GM12872 (cell line): Measurements from ENCODE around the gene PROSER3.

Experiments used
- CTCF ChIP-seq: IDR thresholded peaks from 3 replicates; pipeline ENCODE4 v1.5.1; 2011; ENCODE audit warnings: low read depth, mild to moderate bottlenecking, low read length, moderate library complexity; ENCODE audit not compliant: insufficient read depth

The PROSER3 gene

GRCh38 chr19:35791814-35792279 lies 33.9 kb downstream of the PROSER3 start:
- TF ChIP-seq CTCF = no peak

GRCh38 chr19:35792312-35792711 lies 34.3 kb downstream of the PROSER3 start:
- TF ChIP-seq CTCF = no peak

GRCh38 chr19:35792888-35793287 lies 34.9 kb downstream of the PROSER3 start:
- TF ChIP-seq CTCF = no peak

- TF ChIP-seq CTCF = no peak
These were observed 35.6 kb downstream of the PROSER3 start for GRCh38 chr19:35793381-35794165.

GRCh38 chr19:35796645-35797542 lies 38.9 kb downstream of the PROSER3 start:
- no peak for TF ChIP-seq CTCF

- no peak for TF ChIP-seq CTCF
These were observed 39.7 kb downstream of the PROSER3 start for GRCh38 chr19:35797663-35798062.

GRCh38 chr19:35801828-35802227 lies 43.9 kb downstream of the PROSER3 start:
- TF ChIP-seq CTCF = no peak
